HG03095 (cell line): ENCODE results near the gene ACSF3.

Experiments used
- ATAC-seq: cut with Tn5 transposase; IDR thresholded peaks from one replicate; pipeline ENCODE4 v1.9.1; 2021; ENCODE audit warnings: moderate library complexity; ENCODE audit not compliant: unreplicated experiment

Gene ACSF3

DNA sequence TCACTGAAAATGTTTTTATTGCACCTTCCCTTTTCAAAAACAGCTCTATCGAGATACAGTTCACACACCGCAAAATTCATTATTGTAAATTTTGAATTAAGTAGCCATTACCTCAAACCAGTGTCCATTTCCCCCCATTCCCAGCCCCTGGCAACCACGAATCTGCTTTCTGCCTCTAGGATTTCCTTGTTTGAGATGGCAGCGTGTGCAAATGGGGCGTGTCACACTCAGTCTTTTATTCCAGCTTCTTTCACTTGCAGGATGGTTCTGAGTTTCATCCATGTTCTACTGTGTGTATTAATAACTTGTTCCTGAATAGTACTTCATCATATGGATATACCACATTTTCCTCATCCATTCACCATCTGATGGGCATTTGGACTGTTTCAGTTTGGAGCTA lies 14.8 kb downstream of the ACSF3 start:
- no peak for ATAC-seq

DNA sequence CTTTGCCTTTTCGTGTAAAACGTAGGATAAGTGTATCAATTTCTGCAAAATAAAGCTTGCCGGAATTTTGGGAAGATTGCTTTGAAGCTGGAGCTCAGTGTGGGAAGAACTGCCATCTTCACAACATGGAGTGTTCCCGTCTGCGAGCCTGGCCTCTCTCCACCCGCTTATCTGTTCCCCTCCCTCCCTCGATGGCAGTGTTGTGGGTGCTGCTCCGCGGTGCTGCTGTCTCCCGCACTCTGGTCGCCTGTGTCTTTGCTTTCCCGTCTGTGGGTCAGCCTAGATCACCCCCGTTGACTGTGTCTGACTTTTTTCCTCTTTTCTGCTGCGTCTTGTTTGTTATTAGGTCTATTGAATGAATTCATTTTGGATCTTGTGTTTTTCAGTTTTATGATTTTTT lies 17.0 kb downstream of the ACSF3 start:
- ATAC-seq = no peak

GRCh38 chr16:89111263-89111662 lies 17.6 kb downstream of the ACSF3 start:
- ATAC-seq = no peak

GRCh38 chr16:89112377-89113151 lies 18.9 kb downstream of the ACSF3 start:
- no peak for ATAC-seq

DNA sequence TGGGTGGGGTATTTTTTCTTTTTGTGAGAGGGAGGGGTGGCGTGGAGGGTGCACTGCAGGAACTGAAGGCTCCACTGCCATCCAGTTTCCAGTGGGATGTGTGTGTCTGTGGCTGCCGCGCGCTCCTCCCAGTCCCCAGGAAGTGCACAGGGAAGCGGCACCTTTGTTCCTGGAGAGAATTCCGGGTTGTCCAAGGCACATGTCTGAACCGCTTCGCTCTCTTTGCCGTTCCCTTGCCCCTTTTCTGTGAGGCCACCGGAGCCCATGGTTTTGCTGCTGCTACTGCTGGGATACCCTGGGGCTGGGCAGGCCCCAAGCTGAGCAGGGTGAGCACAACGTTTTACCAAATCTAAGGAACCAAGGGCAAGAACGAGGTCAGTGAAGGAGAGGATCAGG lies 19.5 kb downstream of the ACSF3 start:
- ATAC-seq = no peak

DNA sequence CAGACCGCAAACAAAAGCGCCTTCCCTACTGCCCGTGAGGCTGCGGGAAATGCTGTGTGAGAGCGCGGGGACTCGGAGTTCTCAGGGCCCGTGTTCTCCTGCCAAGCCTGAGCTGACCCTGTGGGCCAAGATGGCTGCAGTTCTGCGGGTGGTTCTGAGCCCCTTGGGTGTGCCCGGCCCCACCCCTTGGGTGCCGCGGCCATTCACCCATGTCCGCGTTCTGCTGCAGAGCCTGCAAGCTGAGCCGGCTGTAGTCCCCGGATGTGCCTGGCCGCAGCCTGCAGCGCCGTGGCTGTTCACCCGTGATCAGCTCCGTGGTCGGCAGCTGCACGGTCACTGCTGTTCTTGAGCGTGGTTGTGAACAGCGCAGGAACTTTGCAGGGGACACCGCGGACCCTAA lies 20.0 kb downstream of the ACSF3 start:
- no peak for ATAC-seq

DNA sequence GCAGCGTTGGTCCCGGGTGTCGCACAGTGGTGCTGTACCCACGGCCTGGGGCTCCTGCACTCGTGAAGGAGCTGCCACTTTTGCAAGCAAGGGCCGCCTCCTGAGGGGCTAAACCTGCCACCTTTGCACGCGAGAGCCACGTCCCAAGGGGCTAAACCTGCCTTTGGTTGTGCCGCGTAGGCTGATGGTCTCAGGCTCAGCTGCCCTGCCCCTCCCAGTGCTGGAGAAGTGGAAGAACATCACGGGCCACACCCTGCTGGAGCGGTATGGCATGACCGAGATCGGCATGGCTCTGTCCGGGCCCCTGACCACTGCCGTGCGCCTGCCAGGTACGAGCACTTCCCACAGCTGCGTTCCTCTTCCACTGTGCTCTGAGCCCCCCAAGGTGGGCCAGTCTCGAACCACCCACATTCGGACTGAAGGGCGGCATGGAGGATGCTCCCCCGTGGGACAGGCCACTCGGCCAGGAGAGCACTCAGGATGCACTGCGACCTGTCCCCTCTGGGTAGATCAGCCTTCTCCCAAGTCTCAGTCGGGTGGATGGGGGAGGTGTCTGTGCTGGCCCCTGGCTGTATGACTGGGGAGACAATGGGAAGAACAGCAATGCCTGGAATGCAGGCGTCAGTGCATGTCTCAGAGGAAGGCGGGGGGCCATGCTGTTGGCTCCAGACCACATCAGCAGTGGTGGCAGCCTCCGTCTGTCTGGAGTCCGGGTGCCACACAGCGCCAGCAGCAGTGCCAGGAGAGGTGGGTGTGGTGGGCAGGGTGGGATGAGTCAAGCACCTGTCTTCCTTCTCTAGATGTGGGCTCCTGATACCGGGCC lies 20.7 kb downstream of the ACSF3 start:
- no peak for ATAC-seq

DNA sequence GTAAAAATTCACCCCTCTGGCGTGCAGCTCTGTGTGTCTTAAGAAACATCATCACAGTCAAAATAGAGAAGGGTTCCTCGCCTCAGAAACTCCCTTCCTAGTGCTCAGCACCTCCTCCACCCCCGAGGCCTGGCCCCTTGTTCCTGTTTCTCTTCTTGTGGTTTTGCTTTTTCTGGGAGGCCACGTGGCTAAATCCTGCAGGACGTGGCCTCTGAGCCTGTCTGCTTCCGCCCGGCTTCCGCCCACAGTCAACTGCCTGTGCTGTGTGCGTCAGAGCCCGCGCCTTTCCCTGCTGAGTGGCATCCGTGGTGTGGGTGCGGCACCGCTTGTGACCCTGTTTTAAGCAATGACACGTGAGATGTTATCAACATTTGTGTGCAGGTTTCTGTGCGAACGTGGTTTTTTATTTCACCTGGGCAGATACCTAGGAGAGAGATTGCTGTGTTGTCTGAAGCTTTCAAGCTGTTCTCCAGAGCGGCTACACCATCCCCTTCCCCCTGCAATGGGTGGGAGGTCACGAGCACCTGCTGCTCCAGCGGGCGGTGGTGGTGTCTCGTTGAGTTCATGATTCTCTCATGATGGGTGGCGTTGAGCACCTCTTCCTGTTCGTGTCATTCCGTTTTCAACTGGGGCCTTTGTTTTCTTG lies 21.7 kb downstream of the ACSF3 start:
- ATAC-seq = peak; percentile 70

DNA sequence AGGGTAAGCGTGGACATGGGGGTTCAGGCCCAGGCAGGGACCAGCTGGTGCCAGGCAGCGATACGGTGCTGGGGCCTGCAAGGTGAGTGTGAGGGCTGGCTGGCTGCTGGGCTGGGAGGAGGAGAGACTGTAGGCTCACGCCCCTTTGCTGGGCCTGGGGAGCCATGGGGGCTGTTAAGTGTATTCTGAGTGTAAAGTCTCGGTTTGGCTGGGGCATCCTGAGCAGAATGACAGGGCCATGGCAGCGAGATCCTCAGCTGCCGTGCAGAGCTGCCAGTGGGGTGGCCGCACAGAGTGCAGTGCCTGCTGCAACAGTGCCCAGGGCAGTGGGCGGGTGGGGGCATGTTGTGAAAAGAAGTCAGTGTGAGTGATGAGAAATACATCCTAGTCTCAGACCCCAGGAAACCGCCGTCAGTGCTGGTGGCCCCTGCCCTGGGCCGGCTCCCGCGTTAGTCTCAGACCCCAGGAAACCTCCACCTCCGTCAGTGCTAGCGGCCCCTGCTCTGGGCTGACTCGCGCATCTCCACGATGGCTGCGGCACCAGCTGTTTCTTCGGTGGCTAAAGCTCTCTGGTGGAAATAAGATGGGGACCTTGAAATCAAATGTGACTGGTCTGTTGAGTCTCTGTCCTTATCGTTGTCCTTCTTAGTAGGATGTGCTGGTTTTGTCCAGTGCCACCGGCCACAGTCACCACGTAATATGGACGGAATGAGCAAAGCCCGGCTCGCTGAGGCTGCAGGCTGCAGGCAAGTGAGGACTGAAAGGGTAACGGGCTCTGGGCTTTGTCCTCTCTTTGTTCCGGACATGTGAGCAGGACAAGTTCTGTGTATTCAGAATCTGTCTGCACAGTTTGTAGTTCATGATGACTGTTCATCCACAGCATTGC lies 22.9 kb downstream of the ACSF3 start:
- ATAC-seq = no peak

GRCh38 chr16:89117227-89117974 lies 23.7 kb downstream of the ACSF3 start:
- no peak for ATAC-seq

GRCh38 chr16:89117975-89118289 lies 24.3 kb downstream of the ACSF3 start:
- no peak for ATAC-seq

DNA sequence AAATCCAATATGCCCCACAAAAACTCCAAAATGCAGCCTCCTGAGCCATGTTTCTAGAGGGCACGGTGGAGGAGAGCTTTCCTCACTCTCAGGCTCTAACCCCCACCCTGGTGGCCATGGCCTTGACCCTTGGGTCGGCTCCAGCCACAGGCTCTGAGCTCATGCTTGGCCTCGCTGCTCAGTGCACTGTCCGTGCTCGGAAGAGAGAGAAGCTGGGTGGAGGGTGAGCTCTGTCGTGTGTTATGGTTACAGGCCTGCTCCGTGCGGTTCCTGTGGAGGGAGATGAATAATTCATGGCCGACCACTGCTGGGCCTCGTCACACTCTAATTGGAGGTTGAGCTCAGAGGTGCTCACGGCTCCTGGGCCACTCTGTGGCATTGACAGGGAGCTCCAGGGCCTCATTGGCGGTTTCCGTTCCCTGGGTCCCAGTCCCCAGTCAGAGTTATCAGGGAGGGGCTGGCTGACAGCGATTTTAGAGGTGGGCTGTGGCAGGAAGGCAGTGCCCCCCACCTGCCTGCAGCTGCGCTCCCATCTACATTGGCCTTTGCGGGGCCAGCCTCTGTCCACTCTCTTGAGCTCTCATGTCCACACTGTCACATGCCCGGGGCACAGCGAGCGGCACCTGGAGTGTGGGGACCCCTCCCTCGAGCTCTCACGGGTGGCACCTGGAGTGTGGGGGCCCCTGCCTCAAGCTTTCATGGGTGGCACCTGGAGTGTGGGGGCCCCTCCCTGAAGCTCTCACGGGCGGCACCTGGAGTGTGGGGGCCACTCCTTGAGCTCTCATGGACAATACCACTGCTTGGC lies 24.9 kb downstream of the ACSF3 start:
- ATAC-seq = no peak

DNA sequence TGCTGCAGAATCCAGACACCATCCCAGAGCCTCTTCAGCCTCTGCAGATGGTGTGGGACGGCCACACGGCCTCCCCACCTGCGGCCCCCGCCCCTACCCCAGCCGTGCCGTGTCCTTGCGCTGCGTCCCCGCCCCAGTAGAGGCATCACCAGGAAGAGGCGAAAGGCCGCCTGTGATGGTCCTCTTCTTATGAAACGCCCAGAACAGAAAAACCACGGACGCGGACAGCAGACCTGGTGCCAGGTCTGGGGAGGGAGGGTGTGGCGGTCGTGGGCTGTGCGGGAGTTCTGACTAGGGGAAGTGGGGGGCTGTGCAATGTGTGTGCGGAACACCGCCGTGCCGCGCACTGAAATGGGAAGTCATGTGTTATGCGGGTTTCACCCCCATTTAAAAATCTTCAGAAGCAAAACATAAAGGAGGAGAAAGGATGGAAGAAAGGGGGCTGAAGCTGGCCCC lies 25.5 kb downstream of the ACSF3 start:
- ATAC-seq = no peak

- ATAC-seq = no peak
Measured at GRCh38 chr16:89119661-89120141, 26.0 kb downstream of the ACSF3 start.

- no peak for ATAC-seq
Measured at GRCh38 chr16:89120281-89120680, 26.6 kb downstream of the ACSF3 start.

DNA sequence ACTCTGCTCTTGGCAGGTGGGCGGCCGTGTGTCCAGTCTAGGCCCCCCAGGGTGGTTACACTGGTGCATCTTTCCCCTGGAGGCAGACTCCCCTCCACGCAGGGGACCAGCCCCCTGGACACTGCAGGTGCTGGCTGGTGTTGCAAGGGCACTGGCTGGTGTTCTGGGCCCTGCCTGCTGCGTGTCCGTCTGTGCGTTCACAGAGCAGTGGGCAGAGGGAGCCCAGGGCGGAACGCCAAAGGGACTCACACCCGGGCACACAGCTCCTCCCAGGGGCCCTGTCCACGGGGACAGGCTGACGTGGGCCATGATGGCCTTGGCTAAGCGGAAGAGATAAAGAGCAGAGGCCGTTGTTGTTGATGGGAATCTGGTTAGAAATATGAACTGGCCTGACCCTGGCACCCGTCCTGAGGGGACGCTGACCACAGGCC lies 27.3 kb downstream of the ACSF3 start:
- no peak for ATAC-seq

DNA sequence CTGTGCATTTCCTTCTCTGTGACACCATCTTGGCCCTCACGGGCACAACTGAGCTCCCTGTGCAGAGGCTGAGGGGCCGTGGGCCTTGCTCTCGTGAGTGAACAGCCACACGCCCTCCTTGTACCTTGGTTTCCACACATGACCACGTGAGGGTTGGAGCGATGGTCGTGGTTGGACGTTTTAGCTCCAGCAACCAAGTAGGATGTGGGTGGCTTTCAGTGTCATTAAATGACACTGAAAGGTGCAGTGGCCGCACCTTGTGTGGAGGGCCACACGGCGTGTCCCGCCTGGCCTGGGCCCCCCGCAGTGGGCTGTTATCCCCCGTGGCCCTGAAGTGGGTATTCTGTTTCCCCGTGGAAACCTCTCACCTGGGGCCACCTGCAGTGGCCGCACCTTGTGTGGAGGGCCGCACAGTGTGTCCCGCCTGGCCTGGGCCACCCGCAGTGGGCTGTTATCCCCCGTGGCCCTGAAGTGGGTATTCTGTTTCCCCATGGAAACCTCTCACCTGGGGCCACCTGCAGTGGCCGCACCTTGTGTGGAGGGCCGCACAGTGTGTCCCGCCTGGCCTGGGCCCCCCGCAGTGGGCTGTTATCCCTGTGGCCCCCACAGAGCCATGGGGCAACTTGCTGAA lies 28.2 kb downstream of the ACSF3 start:
- no peak for ATAC-seq

- ATAC-seq = no peak
Measured at GRCh38 chr16:89122322-89122851, 28.7 kb downstream of the ACSF3 start.
